ENCODE results near the gene TBC1D10B.
A peak's percentile ranks its signal among the peaks of the same experiment; 100 is the strongest.

The TBC1D10B gene, protein sequence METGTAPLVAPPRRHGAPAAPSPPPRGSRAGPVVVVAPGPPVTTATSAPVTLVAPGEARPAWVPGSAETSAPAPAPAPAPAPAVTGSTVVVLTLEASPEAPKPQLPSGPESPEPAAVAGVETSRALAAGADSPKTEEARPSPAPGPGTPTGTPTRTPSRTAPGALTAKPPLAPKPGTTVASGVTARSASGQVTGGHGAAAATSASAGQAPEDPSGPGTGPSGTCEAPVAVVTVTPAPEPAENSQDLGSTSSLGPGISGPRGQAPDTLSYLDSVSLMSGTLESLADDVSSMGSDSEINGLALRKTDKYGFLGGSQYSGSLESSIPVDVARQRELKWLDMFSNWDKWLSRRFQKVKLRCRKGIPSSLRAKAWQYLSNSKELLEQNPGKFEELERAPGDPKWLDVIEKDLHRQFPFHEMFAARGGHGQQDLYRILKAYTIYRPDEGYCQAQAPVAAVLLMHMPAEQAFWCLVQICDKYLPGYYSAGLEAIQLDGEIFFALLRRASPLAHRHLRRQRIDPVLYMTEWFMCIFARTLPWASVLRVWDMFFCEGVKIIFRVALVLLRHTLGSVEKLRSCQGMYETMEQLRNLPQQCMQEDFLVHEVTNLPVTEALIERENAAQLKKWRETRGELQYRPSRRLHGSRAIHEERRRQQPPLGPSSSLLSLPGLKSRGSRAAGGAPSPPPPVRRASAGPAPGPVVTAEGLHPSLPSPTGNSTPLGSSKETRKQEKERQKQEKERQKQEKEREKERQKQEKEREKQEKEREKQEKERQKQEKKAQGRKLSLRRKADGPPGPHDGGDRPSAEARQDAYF

DNA sequence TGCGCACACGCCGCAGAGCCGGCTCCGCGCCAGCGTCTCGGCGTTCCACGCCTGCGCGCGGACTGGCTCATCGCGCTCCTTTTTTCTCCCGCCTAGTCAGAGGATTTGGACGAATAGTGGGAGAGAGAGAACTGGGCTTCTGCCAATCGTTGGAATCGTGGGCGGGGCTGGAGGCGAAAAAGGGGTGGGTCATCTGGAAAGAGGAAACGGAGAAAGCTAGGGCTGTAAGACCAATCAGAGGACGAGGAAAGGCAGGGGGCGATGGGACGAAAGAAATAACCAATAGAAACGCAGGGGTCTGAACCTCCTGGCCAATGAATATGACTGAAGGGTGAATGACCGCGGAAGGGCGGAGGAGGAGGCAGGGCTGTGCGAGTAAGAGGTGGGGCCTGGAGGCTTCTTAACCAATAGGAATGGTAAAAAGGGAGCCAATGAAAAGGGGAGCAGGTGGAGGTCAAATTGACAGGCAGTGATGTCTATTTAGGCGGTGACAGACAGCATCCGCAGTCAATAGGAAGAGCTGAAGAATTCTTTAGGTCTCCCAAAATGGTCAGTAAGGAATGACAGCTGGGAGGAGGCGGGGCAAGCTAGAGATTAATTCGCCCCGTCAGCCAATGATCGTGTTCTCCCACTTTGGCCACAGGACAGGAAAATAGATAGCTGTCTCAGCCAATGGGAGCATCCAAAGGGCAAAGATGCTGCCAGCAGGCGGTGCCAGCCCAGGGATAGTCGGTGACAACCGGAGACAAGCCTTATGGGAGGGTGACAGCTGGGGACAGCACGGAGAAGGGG lies at the start of gene TBC1D10B:
TBC1D10B (minus strand) TSS at position 39 of the 792 bp plus-strand sequence. CDS start 311 bp downstream, outside the sequence.
- peak; percentile 99 for DNase-seq (ENCODE audit: low read depth)

DNA sequence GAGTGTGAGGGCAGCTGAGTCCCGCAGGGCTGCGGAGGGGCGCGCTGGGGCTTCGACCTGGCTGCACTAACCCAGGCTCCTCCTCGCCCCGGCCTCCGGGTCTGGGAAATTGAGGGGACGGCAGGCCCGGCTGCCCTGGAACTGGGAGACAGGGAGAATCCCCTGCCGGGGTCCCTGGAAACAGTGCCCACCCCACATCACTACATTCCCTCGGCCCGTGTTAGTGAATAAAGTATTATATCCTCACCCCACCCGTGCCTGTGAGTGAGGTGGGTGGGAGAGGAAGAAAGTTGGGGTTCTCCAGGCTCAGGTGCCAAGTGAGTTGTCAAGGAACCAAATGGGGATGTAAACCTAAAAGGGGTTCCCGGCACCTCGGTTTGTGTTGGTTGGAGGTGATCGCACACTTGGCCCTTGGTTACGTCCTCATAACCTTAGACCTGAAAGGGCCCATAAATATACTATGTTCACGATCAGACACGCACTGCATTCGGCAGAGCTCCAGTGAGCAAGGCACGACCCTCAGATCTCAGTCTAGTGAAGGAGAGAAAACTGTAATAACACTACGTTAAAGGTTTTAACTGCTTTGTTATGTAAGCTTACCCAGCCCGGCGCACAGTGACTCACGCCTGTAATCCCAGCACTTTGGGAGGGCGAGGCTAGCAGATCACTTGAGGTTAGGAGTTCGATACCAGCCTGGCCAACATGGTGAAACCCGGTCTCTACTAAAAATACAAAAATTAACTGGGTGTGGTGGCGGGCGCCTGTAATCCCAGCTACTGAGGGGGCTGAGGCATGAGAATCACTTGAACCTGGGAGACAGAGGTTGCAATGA lies 48.3 kb upstream of the TBC1D10B start:
- DNase-seq (ENCODE audit: low read depth): no peak

DNA sequence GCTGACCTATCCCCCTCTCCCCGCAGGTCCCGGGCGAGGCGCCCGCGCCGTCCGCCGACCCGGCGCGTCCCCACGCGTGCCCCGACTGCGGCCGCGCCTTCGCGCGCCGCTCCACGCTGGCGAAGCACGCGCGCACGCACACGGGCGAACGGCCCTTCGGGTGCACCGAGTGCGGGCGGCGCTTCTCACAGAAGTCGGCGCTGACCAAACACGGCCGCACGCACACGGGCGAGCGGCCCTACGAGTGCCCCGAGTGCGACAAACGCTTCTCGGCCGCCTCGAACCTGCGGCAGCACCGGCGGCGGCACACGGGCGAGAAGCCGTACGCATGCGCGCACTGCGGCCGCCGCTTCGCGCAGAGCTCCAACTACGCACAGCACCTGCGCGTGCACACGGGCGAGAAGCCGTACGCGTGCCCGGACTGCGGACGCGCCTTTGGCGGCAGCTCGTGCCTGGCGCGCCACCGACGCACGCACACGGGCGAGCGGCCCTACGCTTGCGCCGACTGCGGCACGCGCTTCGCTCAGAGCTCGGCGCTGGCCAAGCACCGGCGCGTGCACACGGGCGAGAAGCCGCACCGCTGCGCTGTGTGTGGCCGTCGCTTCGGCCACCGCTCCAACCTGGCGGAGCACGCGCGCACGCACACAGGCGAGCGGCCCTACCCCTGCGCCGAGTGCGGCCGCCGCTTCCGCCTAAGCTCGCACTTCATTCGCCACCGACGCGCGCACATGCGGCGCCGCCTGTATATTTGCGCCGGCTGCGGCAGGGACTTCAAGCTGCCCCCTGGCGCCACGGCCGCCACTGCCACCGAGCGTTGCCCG lies 47.4 kb upstream of the TBC1D10B start:
- peak; percentile 85 for DNase-seq (ENCODE audit: low read depth)

DNA sequence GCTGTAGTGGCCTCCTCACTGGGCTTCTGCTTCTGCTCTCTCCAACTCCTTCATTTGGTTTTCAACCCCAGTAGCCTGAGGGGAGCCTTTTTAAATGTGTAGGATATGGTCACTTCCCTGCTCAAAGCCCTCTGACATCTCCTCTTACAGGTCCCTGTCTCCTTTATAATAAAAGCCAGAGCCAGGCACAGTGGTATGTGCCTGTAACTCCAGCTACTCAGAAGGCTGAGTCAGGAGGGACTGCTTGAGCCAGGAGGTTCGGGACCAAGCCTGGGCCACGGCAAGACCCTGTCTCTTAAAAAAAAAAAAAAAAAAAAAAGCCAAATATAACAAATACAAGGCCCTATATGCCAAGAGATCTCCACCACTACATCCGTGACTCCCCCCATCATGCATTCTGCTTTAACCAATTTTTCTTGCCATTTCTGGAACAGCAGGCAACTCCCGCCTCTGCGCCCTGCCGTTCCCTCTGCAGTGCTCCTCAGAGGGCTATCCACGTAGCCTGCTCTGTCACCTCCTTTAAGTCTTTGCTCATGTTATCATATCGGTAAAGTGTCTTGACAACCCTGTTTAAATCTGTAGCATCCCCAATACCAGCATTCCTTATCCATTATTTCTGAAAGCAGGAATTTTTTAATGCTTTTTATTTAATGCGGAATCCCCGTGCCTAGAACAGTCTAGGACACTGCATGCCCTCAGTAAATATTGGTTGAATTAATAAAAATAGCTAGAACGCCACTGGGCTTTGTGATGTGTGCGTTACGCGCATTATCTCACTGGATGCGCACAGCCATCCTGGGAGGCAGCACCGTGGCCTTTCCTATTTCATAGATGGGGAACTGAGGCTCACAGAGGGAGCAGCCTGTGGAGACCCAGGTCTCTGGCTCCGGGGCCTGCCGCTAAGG lies 46.6 kb upstream of the TBC1D10B start:
- no peak for DNase-seq (ENCODE audit: low read depth)

DNA sequence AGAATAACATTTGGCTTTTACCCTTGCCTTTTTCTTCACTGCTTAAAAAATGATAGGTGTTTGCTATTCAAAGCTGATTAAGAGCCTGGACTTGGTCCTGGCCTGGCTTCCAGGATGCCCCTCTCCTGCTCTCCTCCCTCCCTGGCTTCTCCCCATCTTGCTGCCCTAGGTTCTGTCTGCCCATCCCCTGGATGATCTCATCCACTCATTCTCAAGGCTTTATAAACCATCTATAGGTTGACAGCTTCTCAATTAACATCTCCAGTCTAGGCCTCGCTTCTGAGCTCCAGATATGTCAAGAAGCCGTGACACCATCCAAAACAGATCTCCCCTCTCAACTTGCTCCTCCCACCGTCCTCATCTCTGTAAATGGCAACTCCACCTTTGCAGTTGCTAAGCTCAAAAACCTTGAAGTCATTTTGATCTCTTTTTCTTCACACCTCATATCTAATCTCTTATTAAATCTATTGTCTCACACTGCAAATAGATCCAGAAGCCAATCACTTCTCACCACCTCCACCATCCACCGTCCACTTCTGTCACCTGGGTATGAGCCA lies 45.8 kb upstream of the TBC1D10B start:
- DNase-seq (ENCODE audit: low read depth): no peak

DNA sequence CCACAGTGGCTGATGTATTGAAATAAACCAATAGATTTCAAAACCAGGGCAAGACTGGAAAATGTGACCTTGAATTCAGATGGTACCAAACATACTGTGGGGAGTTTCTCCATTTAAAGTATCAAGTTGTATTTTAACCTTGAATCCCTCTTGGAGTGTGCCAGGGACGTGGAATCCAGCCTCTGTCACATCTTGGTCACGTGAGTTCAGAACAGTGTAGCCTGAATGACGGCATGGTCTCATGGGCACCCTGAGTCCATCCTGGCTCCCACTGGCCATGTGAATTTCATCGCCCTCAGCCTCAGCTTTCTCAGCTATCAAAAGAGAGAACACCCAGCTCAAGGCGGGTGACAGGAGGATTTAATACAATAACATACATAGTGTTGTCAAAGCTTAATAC lies 43.9 kb upstream of the TBC1D10B start:
- DNase-seq (ENCODE audit: low read depth): no peak

DNA sequence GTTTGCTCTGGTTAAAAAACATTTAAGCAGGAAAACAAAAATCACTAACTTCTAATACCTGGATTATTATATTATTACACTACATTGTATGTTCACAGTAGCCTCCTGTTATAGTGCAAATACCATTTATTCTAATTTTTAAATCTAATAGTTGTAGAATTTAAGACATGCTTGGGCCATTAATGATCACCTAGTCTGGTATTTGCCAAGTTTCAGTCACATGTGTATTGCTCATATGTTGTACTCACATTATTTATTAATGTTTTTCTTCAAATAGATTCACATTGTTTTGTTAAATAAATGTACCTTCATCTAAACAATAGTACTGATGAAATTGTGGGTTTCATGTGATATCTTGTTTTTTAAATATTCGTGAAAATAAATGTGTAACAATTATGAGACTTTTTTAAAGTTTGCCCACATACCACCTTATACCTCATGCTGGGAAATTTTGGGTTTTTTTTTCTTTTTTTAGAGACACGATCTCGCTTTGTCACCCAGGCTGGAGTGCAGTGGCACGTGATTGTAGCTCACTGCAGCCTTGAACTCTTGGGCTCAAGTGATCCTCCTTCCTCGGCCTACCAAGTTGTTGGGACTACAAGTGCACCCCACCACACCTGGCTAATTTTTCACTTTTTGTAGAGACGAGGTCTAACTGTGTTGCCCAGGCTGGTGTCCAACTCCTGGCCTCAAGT lies 43.0 kb upstream of the TBC1D10B start:
- no peak for DNase-seq (ENCODE audit: low read depth)

DNA sequence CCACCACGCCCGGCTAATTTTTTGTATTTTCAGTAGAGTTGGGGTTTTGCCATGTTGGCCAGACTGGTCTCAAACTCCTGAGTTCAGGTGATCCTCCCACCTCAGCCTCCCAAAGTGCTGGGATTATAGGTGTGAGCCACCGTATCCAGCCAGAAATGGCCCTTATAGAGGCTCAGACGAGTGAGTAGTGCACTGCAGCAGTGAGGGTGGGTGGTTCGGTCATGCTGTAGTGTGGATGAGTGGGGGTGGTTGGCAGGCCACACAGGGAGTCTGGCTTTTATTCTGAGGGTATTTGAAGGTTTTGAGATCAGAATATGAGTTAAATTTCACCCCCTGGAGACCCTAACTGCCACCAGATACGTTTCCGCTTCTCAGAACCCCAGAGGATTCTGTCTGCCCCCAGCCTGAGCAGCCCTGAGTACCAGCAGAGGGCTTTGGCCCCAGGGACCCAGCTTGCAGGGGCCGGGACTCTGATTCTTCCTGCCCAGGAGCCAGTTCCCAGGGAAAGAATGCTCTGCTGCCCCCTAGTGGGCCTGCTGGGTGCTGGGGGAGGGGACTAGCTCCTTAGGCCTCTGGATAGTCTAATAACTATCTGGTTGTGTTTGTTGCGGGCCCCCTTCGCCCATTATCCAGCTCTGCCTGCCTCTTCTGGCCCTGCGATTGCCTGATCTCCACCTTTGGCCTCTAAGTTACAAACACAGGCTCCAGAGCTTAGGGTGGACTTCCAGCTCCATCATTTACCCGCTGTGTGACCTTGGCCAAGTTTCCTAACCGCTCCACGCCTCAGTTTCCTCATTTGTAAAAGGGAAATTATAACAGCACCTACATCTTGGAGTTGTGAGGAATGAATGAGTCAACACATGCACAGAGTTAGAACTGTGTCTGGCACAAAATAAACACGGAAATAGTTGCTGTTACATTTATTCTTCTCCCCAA lies 39.1 kb upstream of the TBC1D10B start:
- DNase-seq (ENCODE audit: low read depth): peak; percentile 86

DNA sequence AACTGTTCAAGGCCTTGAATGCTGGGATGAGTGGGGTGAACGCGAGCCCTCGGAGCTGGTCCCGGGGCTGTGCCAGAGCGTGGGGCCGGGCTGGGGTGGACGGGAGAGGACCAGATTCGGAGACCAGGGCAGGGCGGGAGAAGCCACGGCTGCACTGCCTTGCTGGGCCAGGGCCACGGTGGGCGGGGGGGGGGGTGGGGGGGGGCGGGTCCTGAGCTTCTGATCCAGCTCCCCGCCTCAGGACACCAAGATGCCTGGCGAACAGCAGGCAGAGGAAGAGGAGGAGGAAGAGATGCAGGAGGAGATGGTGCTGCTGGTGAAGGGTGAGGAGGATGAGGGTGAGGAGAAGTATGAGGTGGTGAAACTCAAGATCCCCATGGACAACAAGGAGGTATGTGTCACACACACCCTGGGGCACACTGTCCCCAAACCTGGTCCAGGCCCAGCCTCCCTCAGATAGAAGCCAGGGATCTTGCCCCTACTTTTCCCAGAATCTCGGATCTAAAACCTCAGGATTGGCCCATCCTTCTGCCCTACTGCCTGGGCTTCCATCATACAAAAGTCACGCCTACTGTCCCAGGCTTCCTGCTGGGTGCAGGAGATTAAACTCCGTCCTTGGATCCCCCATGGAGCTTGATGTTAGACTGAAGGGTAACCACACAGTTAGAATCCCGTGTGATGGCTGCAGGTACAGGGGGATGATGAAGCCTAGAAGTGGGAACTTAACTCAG lies 37.7 kb upstream of the TBC1D10B start:
- no peak for DNase-seq (ENCODE audit: low read depth)

DNA sequence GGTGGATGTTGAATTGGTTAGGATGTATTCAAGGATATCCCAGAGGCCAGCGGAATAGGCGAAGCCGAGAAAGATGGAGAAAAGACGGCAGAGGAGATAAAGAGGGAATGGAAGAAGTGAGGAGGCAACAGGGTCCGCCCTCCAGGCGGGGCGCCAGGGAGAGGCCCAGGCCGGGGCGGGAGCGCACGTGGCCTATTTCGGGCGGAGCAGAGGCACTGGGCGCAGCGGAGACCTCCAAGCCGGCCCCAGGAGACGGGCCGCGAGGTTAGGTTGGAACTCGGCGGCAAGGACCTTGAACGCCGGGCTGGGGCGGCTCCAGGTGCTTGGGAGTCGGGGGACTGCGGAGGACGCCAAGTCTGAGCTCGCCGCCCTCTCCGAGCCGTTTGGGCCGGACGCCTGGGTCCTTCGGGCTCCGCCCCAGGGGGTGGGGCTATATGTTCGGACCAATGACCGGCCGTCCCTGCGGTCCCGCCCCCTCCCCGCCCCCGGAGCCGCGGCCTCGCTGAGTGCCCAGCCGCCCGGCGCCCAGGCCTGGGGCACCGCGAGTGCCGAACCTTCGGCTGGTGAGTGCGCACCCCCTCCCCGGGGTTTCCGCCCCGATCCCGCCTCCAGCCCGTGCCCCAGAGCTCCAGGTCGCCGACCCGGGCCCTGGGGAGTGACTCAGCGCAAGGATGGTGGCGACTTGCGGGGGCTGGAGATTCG lies 37.0 kb upstream of the TBC1D10B start, which contains the start of gene ZNF771:
ZNF771 (plus strand) TSS at position 505 of the 702 bp plus-strand sequence. CDS start 448 bp downstream, outside the sequence.
- DNase-seq (ENCODE audit: low read depth): peak; percentile 90

DNA sequence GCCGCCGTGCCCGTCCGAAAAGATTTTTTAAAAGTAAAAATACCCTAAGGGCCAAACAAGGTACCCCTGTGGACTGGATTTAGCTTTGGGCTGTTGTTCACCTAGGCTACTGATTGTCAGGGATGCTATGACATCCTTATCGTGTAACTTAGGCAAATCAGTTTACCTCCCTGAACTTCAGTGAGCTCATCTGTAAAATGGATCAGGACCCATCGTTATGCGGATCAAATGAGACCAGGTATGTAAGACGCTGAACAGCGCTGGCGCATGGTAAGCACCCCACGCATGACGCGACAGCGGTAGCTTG lies 36.5 kb upstream of the TBC1D10B start:
- no peak for DNase-seq (ENCODE audit: low read depth)

DNA sequence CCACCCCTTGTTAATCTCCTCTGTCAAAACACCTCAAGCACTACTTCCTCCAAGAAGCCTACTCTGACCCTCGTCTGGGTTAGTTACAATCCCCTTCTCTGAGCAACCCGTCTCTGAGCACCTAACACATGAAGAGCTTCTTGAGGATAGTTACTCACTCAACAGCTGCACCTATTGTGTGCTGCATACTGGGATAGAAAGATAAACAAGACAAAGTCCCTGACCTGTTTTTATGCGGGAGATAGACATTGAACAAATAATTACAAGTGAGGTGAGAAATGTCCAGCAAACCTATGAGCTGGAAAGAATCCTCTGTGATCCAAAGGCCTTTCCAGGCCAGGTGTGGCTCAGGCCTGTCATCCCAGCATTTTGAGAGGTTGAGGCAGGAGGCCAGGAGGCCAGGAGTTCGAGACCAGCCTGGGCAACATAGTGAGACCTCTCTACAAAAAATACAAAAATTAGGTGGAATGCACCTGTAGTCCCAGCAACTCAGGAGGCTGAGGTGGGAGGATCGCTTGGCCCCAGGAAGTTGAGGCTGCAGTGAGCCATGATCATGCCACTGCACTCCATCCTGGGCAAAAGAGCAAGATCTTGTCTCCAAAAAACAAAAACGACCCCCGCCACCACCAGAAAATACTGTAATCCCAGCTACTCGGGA lies 31.6 kb upstream of the TBC1D10B start:
- DNase-seq (ENCODE audit: low read depth): no peak

DNA sequence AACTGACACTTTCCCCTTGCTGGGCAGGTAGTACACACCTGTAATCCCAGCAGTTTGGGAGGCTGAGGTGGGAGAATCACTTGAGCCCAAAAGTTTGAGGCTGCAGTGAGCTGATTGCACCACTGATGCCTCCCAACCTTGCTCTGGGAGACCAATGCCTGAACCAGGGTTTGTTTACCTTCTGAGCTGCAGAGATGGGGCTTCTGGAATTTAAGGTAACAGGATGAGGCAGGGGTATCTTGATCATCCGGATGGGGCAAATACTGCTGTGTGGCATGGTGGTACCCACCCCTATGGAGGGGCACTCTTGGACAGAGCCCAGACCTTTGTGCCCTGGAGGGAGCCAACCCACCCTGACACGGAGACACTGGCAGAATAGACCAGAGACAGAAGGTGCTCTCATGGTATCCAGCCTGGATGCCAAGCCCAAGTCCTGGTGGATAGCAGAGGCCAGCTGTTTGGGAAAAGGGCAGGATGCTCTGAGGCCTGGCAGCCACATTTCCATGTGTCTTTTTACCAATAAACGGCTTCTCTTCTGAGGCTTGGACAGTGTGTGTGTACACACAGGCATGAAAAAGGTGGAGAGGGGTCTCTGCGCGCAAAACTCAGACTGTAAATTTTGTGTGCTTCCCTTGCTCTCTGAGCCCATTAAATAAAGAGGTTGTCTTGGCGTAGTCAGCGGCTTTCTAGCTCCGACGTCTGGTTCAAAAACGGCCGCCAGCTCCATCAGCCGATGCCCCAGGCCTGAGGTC lies 29.3 kb upstream of the TBC1D10B start:
- no peak for DNase-seq (ENCODE audit: low read depth)

DNA sequence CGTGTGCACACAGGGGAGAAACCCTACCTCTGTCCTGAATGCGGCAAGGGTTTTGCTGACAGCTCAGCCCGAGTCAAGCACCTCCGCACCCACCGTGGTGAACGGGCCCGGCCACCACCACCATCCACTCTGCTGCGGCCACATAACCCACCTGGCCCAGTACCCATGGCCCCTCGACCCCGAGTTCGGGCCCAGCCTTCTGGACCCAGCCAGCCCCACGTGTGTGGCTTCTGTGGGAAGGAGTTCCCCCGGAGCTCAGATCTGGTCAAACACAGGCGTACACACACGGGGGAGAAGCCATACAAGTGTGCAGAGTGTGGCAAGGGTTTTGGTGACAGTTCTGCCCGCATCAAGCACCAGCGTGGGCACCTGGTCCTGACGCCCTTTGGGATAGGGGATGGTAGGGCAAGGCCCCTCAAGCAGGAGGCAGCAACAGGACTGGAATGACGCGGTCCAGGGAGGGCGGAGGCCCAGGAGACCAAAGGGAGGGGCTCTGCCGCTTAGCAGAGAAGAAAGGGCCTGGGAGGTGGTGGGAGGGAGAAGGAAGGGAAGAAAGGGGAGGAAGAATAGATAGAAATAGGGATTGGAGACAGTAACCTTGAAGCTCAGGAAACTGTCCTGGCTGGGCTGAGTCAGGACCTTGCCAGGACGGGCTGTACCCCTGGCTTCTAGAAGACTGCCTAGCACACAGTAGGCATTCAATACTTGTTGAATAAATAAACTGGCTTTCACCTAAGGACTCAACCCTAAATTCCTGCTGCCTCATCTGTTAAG lies 28.6 kb upstream of the TBC1D10B start:
- DNase-seq (ENCODE audit: low read depth): no peak
